IMR-90 (cell line): ENCODE measurements around the gene KIF1A. TPM values are rescaled to one million over a fixed set of nuclear protein-coding genes. Genes with fewer than 3 reads are reported as not detected.

Source experiments
- ATAC-seq: fragments of 200-7000 bp; cut with Tn5 transposase; 2 replicates; pipeline ENCODE4 v1.9.1; 2020; ENCODE audit warnings: low read depth, mild to moderate bottlenecking, moderate library complexity
- BruUV-seq: library from RNA; stranded (reverse); fragments of 400-500 nt; replicated peaks from 2 replicates; lab custom pipeline; 2021; lab: Mats Ljungman, UMichigan
- CTCF ChIA-PET: fragments of 300-600 bp; formaldehyde crosslinking; extraction: SDS; loops from one replicate; lab custom pipeline; 2021; ENCODE audit warnings: antibody characterized with exemption; lab: Yijun Ruan, JAX
- POLR2A ChIA-PET: fragments of 300-600 bp; sonication (Branson Sonifier 250); formaldehyde crosslinking; loops from one replicate; lab custom pipeline; 2022; ENCODE audit warnings: antibody characterized with exemption; ENCODE audit not compliant: unreplicated experiment; lab: Charles Lee
- DNase-seq: peaks from one replicate; pipeline ENCODE4 v3.0.0; 2013
- H2AFZ ChIP-seq: replicated peaks from 2 replicates; pipeline ENCODE3; 2013; ENCODE audit warnings: low read length, mild to moderate bottlenecking; ENCODE audit not compliant: poor library complexity
- H2AK5ac ChIP-seq: 2 replicates; pipeline ENCODE4 v1.6.1; 2013; ENCODE audit warnings: low read depth, low read length, inconsistent platforms
- H2AK9ac ChIP-seq: replicated peaks from 2 replicates; pipeline ENCODE3; 2013; ENCODE audit warnings: mild to moderate bottlenecking, low read depth, low read length, moderate library complexity; ENCODE audit not compliant: poor library complexity
- H2BK120ac ChIP-seq: 2 replicates; pipeline ENCODE4 v1.6.1; 2013; ENCODE audit warnings: low read depth, low read length, inconsistent platforms
- H2BK15ac ChIP-seq: 3 replicates; pipeline ENCODE4 v1.6.1; 2013; ENCODE audit warnings: low read depth, low read length, inconsistent platforms
- H2BK20ac ChIP-seq: 2 replicates; pipeline ENCODE4 v1.6.1; 2013; ENCODE audit warnings: low read depth, mild to moderate bottlenecking, inconsistent platforms, low read length, moderate library complexity
- H2BK5ac ChIP-seq: 2 replicates; pipeline ENCODE4 v1.6.1; 2013; ENCODE audit warnings: mild to moderate bottlenecking, low read depth, low read length, inconsistent platforms; ENCODE audit not compliant: poor library complexity, severe bottlenecking
- H3K14ac ChIP-seq: replicated peaks from 2 replicates; pipeline ENCODE4 v1.6.1; 2013; ENCODE audit warnings: low read depth, low read length, inconsistent platforms
- H3K18ac ChIP-seq: 2 replicates; pipeline ENCODE4 v1.6.1; 2013; ENCODE audit warnings: low read depth, low read length, control low read depth
- H3K23ac ChIP-seq: 2 replicates; pipeline ENCODE4 v1.6.1; 2013; ENCODE audit warnings: low read depth, low read length, inconsistent platforms
- H3K27ac ChIP-seq: 2 replicates; pipeline ENCODE4 v1.5.1; 2013; ENCODE audit warnings: mild to moderate bottlenecking, control low read depth, low read length; ENCODE audit not compliant: insufficient read depth
- H3K27me3 ChIP-seq: 2 replicates; pipeline ENCODE4 v1.6.1; 2013; ENCODE audit warnings: low read length; ENCODE audit not compliant: control insufficient read depth, insufficient read depth
- H3K36me3 ChIP-seq: 2 replicates; pipeline ENCODE4 v1.6.1; 2013; ENCODE audit warnings: low read length, mixed read lengths; ENCODE audit not compliant: control insufficient read depth, insufficient read depth
- H3K4ac ChIP-seq: 2 replicates; pipeline ENCODE4 v1.6.1; 2013; ENCODE audit warnings: low read depth, low read length, inconsistent platforms
- H3K4me1 ChIP-seq: 2 replicates; pipeline ENCODE4 v1.6.1; 2013; ENCODE audit warnings: low read length, mixed read lengths; ENCODE audit not compliant: control insufficient read depth, insufficient read depth
- H3K4me2 ChIP-seq: 2 replicates; pipeline ENCODE4 v1.6.1; 2013; ENCODE audit warnings: low read depth, mild to moderate bottlenecking, control low read depth, low read length, moderate library complexity
- H3K4me3 ChIP-seq: 2 replicates; pipeline ENCODE4 v1.5.1; 2013; ENCODE audit warnings: low read depth, mild to moderate bottlenecking, control low read depth, low read length, moderate library complexity; ENCODE audit not compliant: insufficient read depth
- H3K56ac ChIP-seq: 2 replicates; pipeline ENCODE4 v1.6.1; 2013; ENCODE audit warnings: low read length, inconsistent platforms; ENCODE audit not compliant: insufficient read depth; ENCODE audit errors: extremely low read depth
- H3K79me1 ChIP-seq, 2 experiments: 2 replicates each; pipeline ENCODE4 v1.6.1; 2013; ENCODE audit warnings: low read length in 2 of 2, inconsistent platforms in 1 of 2, low read depth in 1 of 2
- H3K9ac ChIP-seq: 2 replicates; pipeline ENCODE4 v1.6.1; 2013; ENCODE audit warnings: low read depth, low read length, control low read depth
- H3K9me1 ChIP-seq: 2 replicates; pipeline ENCODE4 v1.6.1; 2013; ENCODE audit warnings: low read length, inconsistent platforms; ENCODE audit not compliant: insufficient read depth
- H3K9me3 ChIP-seq: 2 replicates; pipeline ENCODE4 v1.6.1; 2013; ENCODE audit warnings: low read length; ENCODE audit not compliant: control insufficient read depth, insufficient read depth
- H4K20me1 ChIP-seq: 2 replicates; pipeline ENCODE4 v1.6.1; 2013; ENCODE audit warnings: low read length, inconsistent platforms; ENCODE audit not compliant: insufficient read depth
- H4K5ac ChIP-seq: 2 replicates; pipeline ENCODE4 v1.6.1; 2013; ENCODE audit warnings: mild to moderate bottlenecking, low read depth, low read length, control low read depth
- H4K8ac ChIP-seq, 2 experiments: 2 replicates each; pipeline ENCODE4 v1.6.1; 2013; ENCODE audit warnings: low read depth in 2 of 2, low read length in 2 of 2, control low read depth in 1 of 2, inconsistent platforms in 1 of 2
- H4K91ac ChIP-seq: 2 replicates; pipeline ENCODE4 v1.6.1; 2013; ENCODE audit warnings: low read depth, low read length, inconsistent platforms; ENCODE audit not compliant: insufficient read depth
- MAZ ChIP-seq: IDR thresholded peaks from 2 replicates; pipeline ENCODE4 v1.6.1; 2012; ENCODE audit warnings: low read depth, mild to moderate bottlenecking, low read length, improper control_type of control experiment, moderate library complexity, borderline replicate concordance
- SMC3 ChIP-seq: fragments of 150-350 bp; IDR thresholded peaks from 2 replicates; pipeline ENCODE4 v1.6.1; 2016; ENCODE audit warnings: low read depth, mild to moderate bottlenecking, antibody characterized with exemption, low read length, moderate library complexity
- WGBS, 2 experiments: methylation state at CpG; one replicate each; pipeline versions ENCODE4 v1.1.5 to v1.1.7; 2013; ENCODE audit warnings: missing lambda C conversion rate in 2 of 2; ENCODE audit not compliant: insufficient read length in 1 of 2; ENCODE audit errors: extremely low coverage in 2 of 2; 5-methylcytosine and 5-hydroxymethylcytosine counted together
- dilution Hi-C: fragments of 300-500 bp; cut with HindIII; formaldehyde crosslinking; loops from one replicate; pipeline ENCODE4 v1.14.3; 2018; ENCODE audit warnings: low sequenced_read_pairs; ENCODE audit not compliant: unreplicated experiment
- in situ Hi-C: fragments of 300-500 bp; cut with MboI; formaldehyde crosslinking; loops from 3 replicates; pipeline ENCODE4 v1.14.3; 2019; ENCODE audit warnings: low sequenced_read_pairs, inconsistent platforms, mixed read lengths
- intact Hi-C: fragments of 100-400 bp; cut with micrococcal nuclease; formaldehyde crosslinking; loops from 2 replicates; pipeline ENCODE4 v1.10.0; 2022
- polyA plus RNA-seq, 3 experiments: library from polyadenylated mRNA; depleted of rRNA; stranded (reverse); fragments of >200 nt; gene quantifications; 2 replicates each; pipeline ENCODE4 v1.2.3, GENCODE V29; 2012; ENCODE audit warnings: low replicate concordance in 1 of 3
- total RNA-seq: library from RNA; depleted of rRNA; stranded (reverse); fragments of >200 nt; gene quantifications from 2 replicates; pipeline ENCODE4 v1.2.3, GENCODE V29; 2012
- TF ChIP-seq, protein P1 (sequence below): conservative IDR thresholded peaks from 2 replicates; pipeline ENCODE4 v1.5.1; 2012; ENCODE audit warnings: mild to moderate bottlenecking, low read depth, low read length, improper control_type of control experiment

The KIF1A gene
- total and polyA plus RNA-seq, 2 of the 4 experiments (the other 2 are of a cell fraction): under 0.01 TPM; not detected in 1

DNA sequence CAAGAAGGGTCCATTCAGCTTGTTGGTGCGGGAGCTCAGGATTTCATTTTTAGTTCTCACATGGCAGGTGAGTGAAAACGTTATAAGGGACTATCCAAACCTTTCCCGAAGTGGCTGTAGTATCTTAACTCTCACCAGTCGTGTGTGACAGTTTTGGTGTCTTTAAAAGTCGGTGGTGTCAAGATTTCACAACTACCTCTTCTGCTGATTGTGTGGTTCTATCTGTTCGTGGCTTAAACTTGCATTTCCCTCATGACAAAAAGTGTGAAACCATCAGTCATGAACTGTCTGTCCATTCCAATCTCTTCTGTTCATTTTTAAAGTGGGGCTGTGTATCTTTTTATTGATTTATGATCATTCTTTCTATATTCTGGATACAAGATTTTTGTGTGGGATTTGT lies 133.6 kb downstream of the KIF1A start:
- no peak overlapping the region for H3K9ac ChIP-seq
- H3K4me1 ChIP-seq: no peaks in the 10 kb centered on the region
- 25% methylated on average over 2 of the region's 6 CpGs; no CpG with 5 or more reads in 1 of the 2 experiments for WGBS, 2 experiments
- H2BK120ac ChIP-seq: no peak overlapping the region
- dilution Hi-C loops (no loop called here), intact Hi-C loops (no loop called here), in situ Hi-C loops (no loop called here)
- H3K4me3 ChIP-seq: no peak overlapping the region
- H3K4ac ChIP-seq: no peak overlapping the region
- H3K23ac ChIP-seq: no peak overlapping the region
- H4K8ac ChIP-seq: no peak overlapping the region
- no peak overlapping the region for H4K91ac ChIP-seq
- no peak overlapping the region for H2AK9ac ChIP-seq
- no peak overlapping the region for H3K56ac ChIP-seq
- no peak overlapping the region for H2BK20ac ChIP-seq
- DNase-seq: no peak
- no peaks in the 10 kb centered on the region for H3K9me1 ChIP-seq
- no peaks in the 10 kb centered on the region for H3K9me3 ChIP-seq
- no peaks in the 10 kb centered on the region for H3K36me3 ChIP-seq
- BruUV-seq: no TSS peak
- H3K4me2 ChIP-seq: no peak overlapping the region
- ATAC-seq: no peak
- CTCF ChIA-PET: interaction anchor here (0.6 kb wide), 1 partner anchor 532 kb away, joined by 3 read pairs; no protein-coding TSS in a partner anchor
- H3K79me1 ChIP-seq: no peaks in the 10 kb centered on the region
- H2AFZ ChIP-seq: no peak overlapping the region
- H2BK15ac ChIP-seq: no peak overlapping the region
- H3K27ac ChIP-seq: no peak overlapping the region
- POLR2A ChIA-PET: no interaction called here
- H2BK5ac ChIP-seq: no peak overlapping the region
- H3K14ac ChIP-seq: no peak overlapping the region
- no peak overlapping the region for H3K18ac ChIP-seq
- peaks cover 33% of the 10 kb centered on the region for H3K27me3 ChIP-seq
- no peak overlapping the region for H4K5ac ChIP-seq
- TF ChIP-seq, protein P1, sequence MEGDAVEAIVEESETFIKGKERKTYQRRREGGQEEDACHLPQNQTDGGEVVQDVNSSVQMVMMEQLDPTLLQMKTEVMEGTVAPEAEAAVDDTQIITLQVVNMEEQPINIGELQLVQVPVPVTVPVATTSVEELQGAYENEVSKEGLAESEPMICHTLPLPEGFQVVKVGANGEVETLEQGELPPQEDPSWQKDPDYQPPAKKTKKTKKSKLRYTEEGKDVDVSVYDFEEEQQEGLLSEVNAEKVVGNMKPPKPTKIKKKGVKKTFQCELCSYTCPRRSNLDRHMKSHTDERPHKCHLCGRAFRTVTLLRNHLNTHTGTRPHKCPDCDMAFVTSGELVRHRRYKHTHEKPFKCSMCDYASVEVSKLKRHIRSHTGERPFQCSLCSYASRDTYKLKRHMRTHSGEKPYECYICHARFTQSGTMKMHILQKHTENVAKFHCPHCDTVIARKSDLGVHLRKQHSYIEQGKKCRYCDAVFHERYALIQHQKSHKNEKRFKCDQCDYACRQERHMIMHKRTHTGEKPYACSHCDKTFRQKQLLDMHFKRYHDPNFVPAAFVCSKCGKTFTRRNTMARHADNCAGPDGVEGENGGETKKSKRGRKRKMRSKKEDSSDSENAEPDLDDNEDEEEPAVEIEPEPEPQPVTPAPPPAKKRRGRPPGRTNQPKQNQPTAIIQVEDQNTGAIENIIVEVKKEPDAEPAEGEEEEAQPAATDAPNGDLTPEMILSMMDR: no peak
- TF ChIP-seq SMC3 (no peak), MAZ (no peak)
- H4K20me1 ChIP-seq: no peaks in the 10 kb centered on the region
- H2AK5ac ChIP-seq: no peak overlapping the region
